Measurements from ENCODE around the gene SYNJ1. TPM values are rescaled to one million over a fixed set of nuclear protein-coding genes. Genes with fewer than 3 reads are reported as not detected.

Gene SYNJ1, protein sequence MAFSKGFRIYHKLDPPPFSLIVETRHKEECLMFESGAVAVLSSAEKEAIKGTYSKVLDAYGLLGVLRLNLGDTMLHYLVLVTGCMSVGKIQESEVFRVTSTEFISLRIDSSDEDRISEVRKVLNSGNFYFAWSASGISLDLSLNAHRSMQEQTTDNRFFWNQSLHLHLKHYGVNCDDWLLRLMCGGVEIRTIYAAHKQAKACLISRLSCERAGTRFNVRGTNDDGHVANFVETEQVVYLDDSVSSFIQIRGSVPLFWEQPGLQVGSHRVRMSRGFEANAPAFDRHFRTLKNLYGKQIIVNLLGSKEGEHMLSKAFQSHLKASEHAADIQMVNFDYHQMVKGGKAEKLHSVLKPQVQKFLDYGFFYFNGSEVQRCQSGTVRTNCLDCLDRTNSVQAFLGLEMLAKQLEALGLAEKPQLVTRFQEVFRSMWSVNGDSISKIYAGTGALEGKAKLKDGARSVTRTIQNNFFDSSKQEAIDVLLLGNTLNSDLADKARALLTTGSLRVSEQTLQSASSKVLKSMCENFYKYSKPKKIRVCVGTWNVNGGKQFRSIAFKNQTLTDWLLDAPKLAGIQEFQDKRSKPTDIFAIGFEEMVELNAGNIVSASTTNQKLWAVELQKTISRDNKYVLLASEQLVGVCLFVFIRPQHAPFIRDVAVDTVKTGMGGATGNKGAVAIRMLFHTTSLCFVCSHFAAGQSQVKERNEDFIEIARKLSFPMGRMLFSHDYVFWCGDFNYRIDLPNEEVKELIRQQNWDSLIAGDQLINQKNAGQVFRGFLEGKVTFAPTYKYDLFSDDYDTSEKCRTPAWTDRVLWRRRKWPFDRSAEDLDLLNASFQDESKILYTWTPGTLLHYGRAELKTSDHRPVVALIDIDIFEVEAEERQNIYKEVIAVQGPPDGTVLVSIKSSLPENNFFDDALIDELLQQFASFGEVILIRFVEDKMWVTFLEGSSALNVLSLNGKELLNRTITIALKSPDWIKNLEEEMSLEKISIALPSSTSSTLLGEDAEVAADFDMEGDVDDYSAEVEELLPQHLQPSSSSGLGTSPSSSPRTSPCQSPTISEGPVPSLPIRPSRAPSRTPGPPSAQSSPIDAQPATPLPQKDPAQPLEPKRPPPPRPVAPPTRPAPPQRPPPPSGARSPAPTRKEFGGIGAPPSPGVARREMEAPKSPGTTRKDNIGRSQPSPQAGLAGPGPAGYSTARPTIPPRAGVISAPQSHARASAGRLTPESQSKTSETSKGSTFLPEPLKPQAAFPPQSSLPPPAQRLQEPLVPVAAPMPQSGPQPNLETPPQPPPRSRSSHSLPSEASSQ (N-terminal part only)
- 17.4 and 48.9 TPM in 2 replicates for total RNA-seq (2011; cell fraction: chromatin; rRNA removed; ENCODE audit: low replicate concordance)
- total RNA-seq (2011; cell fraction: nucleolus; rRNA removed), result 5.7 and 7.5 TPM in 2 replicates
- total RNA-seq (2011; cell fraction: nucleoplasm; rRNA removed), result 14.5 and 20.2 TPM in 2 replicates
- total RNA-seq (2014; rRNA removed) (2.5 and 3.3 TPM in 2 replicates), total RNA-seq (2014; rRNA removed; fragmentation: Illumina TruSeq; extraction: Trizol) (5.6 and 6.8 TPM in 2 replicates), total RNA-seq (2015; rRNA removed; fragmentation: Illumina TruSeq; extraction: Trizol) (4.2 TPM in 2 replicates), total RNA-seq (2021) (9.9 and 11.2 TPM in 2 replicates), polyA plus RNA-seq (2011; rRNA removed) (5.7 and 6.1 TPM in 2 replicates), polyA plus RNA-seq (2014; fragmentation: Illumina TruSeq; extraction: Trizol) (10.6 and 11.6 TPM in 2 replicates), polyA plus RNA-seq (2014; fragmentation: Nextera tagmentation; extraction: Ambion mirVana) (1 to 10 TPM; 2.4 to 2.6 TPM), polyA plus RNA-seq (2014; rRNA removed) (4.0 and 5.8 TPM in 2 replicates), polyA minus RNA-seq (2011; rRNA and poly(A)+ RNA removed) (19.5 and 21.7 TPM in 2 replicates), Bru-seq, nascent RNA (percentile 73 among the genes with signal in this experiment), BruChase-seq, experiment 1, labeled RNA remaining after a 2-hour chase (percentile 78 among the genes with signal in this experiment), BruChase-seq, experiment 2, labeled RNA remaining after a 6-hour chase (percentile 80 among the genes with signal in this experiment)
- polyA plus RNA-seq (2011; cell fraction: cytosol; rRNA removed), result 3.9 and 4.4 TPM in 2 replicates
- 15.5 and 30.4 TPM in 2 replicates for polyA plus RNA-seq (2011; cell fraction: nucleus; rRNA removed)
- polyA plus RNA-seq (2012), result 6.1 and 7.1 TPM in 2 replicates
- polyA minus RNA-seq (2011; cell fraction: cytosol; rRNA and poly(A)+ RNA removed), result 5.2 and 5.6 TPM in 2 replicates
- 12.1 and 15.7 TPM in 2 replicates for polyA minus RNA-seq (2011; cell fraction: nucleus; rRNA and poly(A)+ RNA removed)
- long read RNA-seq, experiment 1, partial matches to known transcripts, result 7 of 18 reads
- long read RNA-seq, experiment 1, other reads (novel, unspliced or antisense), result 8 of 18 reads
- long read RNA-seq, experiment 2, partial matches to known transcripts, result 1 of 6 reads
- long read RNA-seq, experiment 2, other reads (novel, unspliced or antisense), result 5 of 6 reads
- long read RNA-seq, experiment 3, partial matches to known transcripts, result 2 of 4 reads
- long read RNA-seq, experiment 3, other reads (novel, unspliced or antisense), result 2 of 4 reads

DNA sequence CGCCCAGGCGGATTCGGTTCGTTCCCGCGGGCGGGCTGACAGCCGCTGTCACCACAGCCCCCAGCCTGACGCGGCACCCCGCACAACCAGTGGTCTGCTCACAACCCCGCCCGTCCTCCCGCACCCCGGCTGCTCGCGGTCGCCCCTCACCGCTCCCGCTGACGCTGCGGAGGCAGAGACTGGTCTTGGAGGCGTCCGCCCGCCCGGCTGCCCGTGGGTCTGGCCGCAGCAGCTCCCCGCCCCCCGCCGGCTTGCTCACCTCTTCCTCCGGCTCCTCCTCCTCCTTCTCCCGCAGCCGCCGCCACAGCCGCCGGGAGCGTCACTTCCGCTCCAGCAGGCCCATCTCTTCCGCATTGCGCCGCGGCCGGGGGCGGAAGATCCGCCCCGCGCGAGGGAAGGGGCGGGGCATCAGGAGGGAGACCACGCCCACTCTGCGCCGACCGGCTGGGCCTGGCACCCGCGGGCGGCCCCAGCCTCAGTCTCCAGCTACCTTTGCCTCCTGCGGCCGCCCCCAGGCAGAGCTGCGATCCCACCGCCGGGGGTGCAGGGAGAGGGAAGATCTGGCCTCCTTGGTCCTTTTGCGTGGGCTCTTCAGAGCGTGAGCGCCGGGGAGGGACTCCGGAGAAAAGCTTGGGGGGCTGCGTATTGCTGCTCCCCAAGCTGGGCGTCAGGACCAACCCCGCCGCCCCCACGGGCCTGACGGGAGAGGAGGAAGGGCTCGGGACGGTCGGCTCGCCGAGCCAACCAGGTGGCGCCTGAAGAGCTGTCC lies at the start of gene SYNJ1:
SYNJ1 (minus strand) TSS at position 327 of the 769 bp plus-strand sequence. CDS start 1,118 bp downstream, outside the sequence.
- Histone ChIP-seq H3K9me1 (ENCODE audit: control insufficient read depth, insufficient read depth, low read length) (no peaks in the 10 kb centered on the region), H3K79me2 (ENCODE audit: control insufficient read depth, insufficient read depth, low read length) (peaks cover 18% of the 10 kb centered on the region), H3K4me3 (peak within 1 kb of the TSS; percentile 85), H3K4me2 (ENCODE audit: insufficient read depth, low read length) (peak within 1 kb of the TSS; percentile 98), H2AFZ (ENCODE audit: low read depth, low read length) (peak within 1 kb of the TSS; percentile 95), H3K27me3 (ENCODE audit: control insufficient read depth in 2 of 2, insufficient read depth in 2 of 2, low read length in 2 of 2) (no peaks in the 10 kb centered on the region), H3K9ac (ENCODE audit: insufficient read depth in 1 of 2, low read depth in 2 of 2, low read length in 2 of 2) (peak within 1 kb of the TSS; percentile 79 to 95), H3K36me3 (ENCODE audit: control insufficient read depth, insufficient read depth, low read length) (peaks cover 11% of the 10 kb centered on the region; the same call in 1 of the 3 replicates), H4K20me1 (replicated peaks; ENCODE audit: control insufficient read depth, insufficient read depth, low read length) (no peaks in the 10 kb centered on the region), H3K27ac (ENCODE audit: extremely low read depth, low read depth, low read length) (peak within 1 kb of the TSS; percentile 72), H3K4me1 (replicated peaks in 1 of 2; ENCODE audit: control insufficient read depth in 2 of 2, insufficient read depth in 2 of 2, low read length in 2 of 2) (peaks cover 0 to 21% of the 10 kb centered on the region in 2 experiments; a peak in 2 of 5 replicates), H3K9me3 (replicated peaks; ENCODE audit: control insufficient read depth, insufficient read depth, low read depth, low read length) (no peaks in the 10 kb centered on the region)
- intact Hi-C loops (cut with micrococcal nuclease), result loop anchor here (5.0 kb wide), 2 partner anchors 41 to 44 kb away; partner anchors contain the start of gene PAXBP1
- ATAC-seq (peak; percentile 96), FAIRE-seq (no peak), DNase-seq (ENCODE audit: extremely low read depth in 1 of 4, low spot score in 3 of 4) (peak; percentile 97 to 99 (median 98))
- in situ Hi-C loops (cut with MboI), result no loop called here
- WGBS (ENCODE audit: insufficient coverage, low coverage, missing lambda C conversion rate), result under 1% methylated on average over 61 of the region's 79 CpGs
- ChIA-PET CTCF (ENCODE audit: low intra/inter-chr PET ratio) (no interaction called here), POLR2A (interaction anchor here (0.6 to 2.8 kb wide), 11 partner anchors 10 to 116 kb away, joined by 3 to 14 read pairs (median 3); partner anchors contain the start of genes CFAP298 and PAXBP1)
- no TSS peak for BruUV-seq (replicated peaks)
- TF ChIP-seq ZSCAN29 (IDR thresholded peaks at IDR 0.05), result peak; percentile 80
- TF ChIP-seq ZNF143 (CRISPR knock-in tag; IDR thresholded peaks at IDR 0.05), result peak; percentile 51; the same call in 1 of the 2 replicates
- TF ChIP-seq GATAD2A (IDR thresholded peaks at IDR 0.05), result peak; percentile 72
- TF ChIP-seq, protein P1, sequence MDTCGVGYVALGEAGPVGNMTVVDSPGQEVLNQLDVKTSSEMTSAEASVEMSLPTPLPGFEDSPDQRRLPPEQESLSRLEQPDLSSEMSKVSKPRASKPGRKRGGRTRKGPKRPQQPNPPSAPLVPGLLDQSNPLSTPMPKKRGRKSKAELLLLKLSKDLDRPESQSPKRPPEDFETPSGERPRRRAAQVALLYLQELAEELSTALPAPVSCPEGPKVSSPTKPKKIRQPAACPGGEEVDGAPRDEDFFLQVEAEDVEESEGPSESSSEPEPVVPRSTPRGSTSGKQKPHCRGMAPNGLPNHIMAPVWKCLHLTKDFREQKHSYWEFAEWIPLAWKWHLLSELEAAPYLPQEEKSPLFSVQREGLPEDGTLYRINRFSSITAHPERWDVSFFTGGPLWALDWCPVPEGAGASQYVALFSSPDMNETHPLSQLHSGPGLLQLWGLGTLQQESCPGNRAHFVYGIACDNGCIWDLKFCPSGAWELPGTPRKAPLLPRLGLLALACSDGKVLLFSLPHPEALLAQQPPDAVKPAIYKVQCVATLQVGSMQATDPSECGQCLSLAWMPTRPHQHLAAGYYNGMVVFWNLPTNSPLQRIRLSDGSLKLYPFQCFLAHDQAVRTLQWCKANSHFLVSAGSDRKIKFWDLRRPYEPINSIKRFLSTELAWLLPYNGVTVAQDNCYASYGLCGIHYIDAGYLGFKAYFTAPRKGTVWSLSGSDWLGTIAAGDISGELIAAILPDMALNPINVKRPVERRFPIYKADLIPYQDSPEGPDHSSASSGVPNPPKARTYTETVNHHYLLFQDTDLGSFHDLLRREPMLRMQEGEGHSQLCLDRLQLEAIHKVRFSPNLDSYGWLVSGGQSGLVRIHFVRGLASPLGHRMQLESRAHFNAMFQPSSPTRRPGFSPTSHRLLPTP (IDR thresholded peaks at IDR 0.05; ENCODE audit: borderline replicate concordance, extremely low read depth, insufficient read length), result no peak
- TF ChIP-seq NFYB (IDR thresholded peaks at IDR 0.05; ENCODE audit: extremely low read depth, insufficient read length), result no peak
- peak; percentile 32; the same call in 1 of the 2 replicates for TF ChIP-seq CBX1 (IDR thresholded peaks at IDR 0.05; ENCODE audit: low read depth)
- TF ChIP-seq SMAD4 (CRISPR knock-in tag; conservative IDR thresholded peaks at IDR 0.05), result peak; percentile 88
- peak; percentile 67; the same call in 1 of the 2 replicates for TF ChIP-seq ZNF12 (CRISPR knock-in tag; IDR thresholded peaks at IDR 0.05)
- peak; percentile 70; the same call in 1 of the 2 replicates for TF ChIP-seq MTA1 (IDR thresholded peaks at IDR 0.05; ENCODE audit: borderline replicate concordance)

Measured in K562 (cell line).